NCI-H187 (cell line): Measurements from ENCODE around the gene GUCY1A2.
"Not testable (repeated sequence)": the region's sequence is repeated elsewhere in the genome, so short reads cannot be mapped to it uniquely, and the experiment has no call there.

Experiments
- DNase-seq, 2 experiments: peaks; one replicate each; lab custom pipeline; 2025; lab: John Stamatoyannopoulos, UW

The GUCY1A2 gene

DNA sequence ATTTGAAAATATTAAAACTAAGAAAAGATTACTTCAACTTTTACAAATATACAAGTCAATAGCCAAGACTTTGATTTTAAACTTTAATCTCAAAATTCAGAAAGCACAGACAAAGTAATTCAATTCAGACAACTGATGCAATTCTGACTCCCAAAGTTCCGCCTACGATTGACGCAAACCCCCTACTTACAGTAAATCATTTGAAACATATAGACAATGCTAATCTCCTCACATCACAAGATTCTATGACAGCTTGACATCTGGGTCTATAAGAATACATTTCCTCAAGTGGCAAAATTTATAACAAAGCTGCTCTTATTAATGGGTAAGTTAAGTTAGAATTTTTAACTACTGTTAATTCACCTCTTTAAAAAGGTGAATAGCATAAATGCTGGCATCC lies 75.2 kb downstream of the GUCY1A2 start:
- no peak for DNase-seq

DNA sequence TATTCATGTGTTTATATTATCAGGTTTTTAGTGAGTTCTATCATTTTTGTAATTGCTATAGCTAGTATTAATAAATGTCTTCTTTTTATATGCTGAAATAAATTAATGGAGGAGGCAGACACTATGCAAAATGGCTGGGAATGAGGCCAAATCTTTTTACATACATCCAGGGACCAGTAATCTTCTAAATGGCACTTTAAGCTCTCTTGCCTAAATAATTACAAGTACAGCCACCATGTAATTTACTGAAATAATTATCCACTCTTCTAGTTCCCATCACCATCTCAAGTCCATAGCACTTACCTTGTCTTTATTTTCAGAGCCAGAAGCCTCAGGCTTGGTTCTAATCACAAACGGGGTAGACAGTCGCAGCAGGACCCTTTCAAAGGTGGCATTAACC lies 79.1 kb downstream of the GUCY1A2 start:
- DNase-seq: no peak

DNA sequence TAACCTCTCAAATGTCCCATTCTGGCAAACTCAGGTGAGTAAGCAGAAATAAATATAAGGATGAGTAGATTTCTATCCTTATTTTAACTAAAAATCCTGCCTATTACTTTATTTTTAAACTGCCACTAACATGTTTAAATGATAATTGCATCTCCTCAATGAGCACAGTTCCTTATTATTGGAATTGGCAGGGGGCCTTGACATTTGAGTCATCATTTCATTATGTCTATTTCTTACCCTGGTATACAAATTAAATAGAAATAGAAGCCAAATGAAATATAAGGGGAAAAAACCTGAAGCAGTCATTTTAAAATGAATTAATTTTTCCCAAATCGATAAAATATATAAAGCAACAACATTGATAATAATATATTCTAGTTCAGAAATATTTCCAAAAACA lies 81.2 kb downstream of the GUCY1A2 start:
- DNase-seq: no peak

DNA sequence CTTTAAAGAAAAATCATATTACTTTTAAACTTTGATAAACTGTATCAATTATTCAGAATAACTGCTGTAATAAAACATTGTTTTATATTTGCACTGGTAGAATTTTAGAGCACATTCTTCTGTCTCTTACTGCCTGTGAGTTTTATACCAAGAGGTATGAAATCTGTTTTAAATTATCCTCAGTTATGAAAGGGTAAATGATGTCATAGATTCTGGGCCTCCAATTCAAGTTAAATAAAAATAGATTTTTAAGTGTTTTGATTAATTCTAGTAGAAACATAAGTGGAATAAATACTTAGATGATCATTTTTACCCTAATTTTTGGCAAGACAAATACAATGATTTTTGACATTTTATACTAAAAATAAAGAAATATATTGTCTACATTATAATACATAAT lies 93.0 kb downstream of the GUCY1A2 start:
- no peak for DNase-seq

DNA sequence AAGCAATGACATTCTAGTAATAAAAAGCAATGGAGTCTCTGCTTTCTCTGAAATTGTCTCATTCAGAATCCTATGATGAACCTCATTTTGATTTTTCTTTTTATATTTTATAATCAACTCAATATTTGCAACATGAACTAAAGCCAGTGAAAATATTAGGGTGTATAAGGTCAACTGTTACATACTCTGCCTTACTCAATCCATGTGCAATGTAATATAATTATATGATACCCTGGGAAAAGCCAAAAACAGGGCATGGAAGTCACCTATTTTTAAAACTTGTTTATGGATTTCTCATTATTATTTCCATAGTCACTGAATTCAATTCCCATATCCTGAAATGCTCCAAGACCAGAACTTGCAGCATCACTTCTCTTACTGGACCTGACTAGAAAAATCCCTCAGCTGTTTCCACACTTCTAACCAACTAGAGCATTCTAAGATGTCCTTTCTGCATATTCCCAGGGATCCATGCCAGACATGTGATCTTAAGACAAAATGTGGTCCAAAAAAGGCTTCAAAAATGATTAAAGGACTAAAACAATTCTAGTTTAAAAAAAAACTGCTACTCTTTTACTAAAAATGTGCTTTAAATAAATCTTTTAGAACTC lies 97.3 kb downstream of the GUCY1A2 start:
- no peak for DNase-seq

DNA sequence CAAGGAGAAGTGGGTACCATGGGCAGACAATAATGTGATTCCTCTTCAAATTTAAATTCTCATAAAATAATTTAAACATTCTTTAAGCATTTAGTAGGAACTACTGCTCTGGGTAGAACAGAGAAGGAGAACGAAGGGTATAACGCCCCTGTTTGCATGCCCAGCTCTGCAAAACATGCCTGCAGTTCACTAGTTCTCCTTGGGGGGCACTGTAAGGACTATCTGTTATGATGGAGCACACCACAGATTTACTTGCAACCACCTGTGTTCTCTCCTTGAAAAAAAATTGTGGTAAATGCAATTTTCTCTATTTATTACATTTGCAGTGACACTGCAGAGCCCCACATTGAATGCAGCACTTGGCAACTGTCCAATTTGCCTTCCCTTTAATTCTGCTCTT lies 100.3 kb downstream of the GUCY1A2 start:
- no peak for DNase-seq

DNA sequence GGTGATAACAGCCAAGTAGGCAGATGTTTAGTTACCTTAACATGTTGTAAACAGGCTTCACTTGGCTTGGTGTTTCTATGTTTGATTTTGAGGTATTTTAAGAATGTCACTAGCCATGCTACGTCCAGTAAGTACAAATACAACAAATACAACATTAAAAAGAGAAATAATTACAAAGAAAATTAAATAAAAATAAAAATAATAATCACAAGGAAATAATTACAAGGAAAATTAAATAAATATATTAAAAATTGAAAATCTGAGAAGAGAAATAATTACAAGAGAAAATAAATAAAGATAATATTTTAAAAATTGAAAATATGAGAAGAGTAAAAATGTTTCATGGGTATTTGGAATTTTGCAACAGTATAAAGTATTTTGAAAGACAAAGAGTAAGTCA lies 103.9 kb downstream of the GUCY1A2 start:
- DNase-seq: no peak

DNA sequence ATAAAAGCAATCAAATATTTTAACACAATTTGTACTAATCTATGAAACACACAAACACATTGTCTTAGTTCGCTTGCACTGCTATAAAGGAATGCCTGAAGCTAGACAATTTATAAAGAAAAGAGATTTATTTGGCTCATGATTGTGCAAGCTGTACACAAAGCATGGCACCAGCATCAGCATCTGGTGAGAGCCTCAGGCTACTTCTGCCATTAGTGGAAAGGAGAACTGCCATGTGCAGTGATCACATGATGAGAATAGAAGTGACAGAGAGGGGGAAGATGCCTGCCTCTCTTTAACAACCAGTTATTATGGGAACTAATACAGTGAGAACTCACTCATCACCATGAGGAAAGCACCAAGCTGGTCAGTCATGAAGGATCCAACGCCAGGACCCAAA lies 105.1 kb downstream of the GUCY1A2 start:
- DNase-seq: no peak

DNA sequence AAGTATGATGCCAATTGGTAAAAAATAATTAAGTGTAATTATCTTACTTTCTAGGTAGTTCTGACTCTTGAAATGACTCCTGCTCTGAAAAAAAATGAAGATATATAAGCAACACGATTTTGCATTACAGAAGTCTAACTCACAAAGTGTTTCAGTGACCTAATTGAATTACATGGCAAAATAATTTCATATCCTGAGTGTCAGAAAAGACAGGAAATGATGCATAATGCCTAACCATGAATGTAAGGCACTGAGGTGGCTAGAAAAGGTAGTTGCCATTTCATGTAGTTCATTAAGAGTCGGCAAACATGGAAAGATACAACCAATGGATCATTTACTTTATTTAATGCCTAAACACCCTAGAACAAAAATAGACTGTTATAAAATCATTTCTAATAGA lies 113.5 kb downstream of the GUCY1A2 start:
- DNase-seq: no peak

DNA sequence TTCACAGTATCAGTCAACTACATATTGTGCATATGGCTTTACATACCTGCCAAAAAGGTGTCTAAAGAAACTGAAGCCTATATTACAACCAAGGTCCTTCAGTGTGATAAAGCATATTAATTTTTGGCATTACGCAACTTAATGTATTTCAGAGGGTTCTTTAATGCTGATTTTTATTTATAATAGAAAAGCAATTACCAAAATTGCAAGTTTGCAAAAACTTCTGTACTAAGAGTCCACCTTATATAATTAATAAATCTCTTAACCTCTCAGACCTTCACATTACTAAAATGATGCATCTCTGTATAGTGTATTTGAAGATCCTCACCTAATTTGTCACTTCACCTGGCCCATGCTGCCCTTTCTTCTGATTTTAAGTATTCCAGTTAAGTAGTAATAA lies 128.6 kb downstream of the GUCY1A2 start:
- DNase-seq: no peak

DNA sequence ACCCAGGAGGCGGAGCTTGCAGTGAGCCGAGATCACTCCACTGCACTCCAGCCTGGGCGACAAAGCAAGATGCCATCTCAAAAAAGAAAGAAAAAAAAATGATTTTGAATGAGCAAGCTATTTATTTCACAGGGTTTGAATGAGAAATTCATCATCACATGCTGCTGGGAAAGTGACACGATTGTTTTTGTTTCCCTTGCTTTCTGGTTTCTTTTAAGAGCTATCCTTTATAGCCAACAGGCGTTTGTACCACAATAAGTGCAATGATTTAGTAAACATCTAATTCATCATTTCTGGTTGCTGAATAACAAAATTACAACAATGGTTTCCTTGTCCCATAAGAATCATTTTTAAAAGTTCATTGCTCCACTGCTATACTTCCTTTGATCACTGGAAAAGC lies 129.9 kb downstream of the GUCY1A2 start:
- DNase-seq: no peak

DNA sequence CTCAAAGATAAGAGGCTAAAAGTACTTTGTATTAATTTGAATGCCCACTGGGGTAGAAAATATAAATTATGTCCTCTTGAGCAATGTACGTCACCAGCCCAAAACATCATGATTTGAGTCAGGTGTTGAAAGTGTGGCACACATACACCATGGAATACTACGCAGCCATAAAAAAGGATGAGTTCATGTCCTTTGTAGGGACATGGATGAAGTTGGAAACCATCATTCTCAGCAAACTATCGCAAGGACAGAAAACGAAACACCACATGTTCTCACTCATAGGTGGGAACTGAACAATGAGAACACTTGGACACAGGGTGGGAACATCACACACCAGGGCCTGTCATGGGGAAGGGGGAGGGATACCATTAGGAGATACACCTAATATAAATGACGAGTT lies 134.6 kb downstream of the GUCY1A2 start:
- DNase-seq: not testable (repeated sequence)

DNA sequence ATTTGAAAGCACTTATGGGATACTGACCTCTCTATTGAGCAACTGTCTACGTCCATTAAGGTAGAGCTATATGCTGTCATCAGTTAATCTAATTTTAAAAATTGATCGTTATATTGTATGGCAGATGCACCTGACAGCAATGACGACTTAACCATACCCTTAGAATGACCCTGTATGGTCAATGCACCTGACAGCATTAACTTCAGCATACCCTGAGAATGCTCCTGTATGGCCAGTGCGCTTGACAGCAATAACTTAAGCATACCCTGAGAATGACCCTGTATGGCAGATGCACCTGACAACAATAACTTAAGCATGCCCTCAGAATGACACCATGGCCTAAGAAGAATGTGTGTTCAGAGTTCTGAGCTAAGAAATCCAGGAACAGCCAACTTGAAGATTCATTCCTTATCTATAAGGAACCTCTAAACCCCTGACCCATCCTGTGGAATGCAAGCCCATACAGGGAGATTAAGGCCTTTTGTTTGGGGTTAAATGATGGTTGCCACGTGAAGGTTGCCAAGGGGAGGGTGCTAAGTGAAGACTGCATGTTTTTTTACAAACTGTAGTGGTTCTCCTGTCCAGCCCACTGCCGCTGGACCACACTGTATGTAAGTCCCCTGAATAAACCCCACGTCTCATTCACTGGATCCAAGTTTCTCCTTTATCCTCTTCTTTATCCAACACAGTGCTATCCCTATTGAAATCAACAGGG lies 138.3 kb downstream of the GUCY1A2 start:
- DNase-seq: no peak

DNA sequence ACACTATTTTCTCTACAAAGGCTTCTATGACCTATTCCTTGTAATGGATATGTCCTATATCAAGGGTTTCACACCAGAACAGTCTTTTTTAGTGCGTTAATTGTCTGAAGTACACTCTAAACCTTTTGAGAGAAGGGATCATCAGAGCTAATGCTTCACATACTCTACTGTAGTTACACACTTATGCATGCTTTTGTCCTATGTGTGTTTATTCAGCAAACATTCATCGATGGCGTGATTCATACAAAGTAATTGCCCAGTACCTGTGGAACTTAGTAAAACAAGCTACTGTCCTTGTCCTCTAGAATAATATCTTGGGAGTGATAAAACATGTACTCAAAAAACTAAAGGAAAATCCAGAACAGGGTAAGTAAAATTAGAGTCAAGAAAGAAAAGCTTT lies 139.2 kb downstream of the GUCY1A2 start:
- DNase-seq: peak in 1 of 2 experiments; percentile 13

DNA sequence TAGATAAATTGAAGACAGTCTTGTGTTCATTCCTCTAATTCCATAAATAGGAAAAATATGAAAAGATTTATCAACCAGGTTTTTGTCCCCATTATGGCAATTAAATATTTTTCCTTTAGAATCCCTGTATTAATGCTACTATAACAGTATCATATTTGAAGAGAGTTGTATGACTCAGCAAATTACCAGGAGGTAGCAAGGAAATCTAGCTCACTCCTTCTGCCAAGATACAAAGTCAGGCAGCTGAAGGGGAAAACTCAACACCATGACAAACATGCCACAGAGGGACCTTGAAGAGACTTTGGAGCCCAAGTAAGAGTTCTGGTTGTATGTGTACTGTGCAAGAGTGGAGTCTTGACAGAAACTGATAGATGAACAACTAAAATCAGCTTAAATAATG lies 143.3 kb downstream of the GUCY1A2 start:
- no peak for DNase-seq

DNA sequence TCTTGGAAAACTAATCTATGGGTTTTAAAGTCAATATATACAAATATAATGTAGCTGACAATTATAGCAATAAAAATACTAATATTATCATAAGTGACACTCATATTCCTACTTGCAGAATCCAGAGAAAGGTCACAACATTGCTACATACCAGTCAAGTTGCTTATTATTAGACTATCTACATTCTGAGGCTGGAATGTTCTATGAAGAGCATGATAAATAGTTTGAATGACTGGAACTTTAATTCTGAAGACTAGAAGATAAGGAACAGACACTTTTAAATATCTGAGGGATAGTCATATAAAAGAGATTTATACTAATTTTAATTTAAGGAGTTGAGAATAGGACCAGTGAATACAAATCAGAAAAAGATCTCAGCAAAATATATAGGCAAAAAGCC lies 146.0 kb downstream of the GUCY1A2 start:
- DNase-seq: no peak

DNA sequence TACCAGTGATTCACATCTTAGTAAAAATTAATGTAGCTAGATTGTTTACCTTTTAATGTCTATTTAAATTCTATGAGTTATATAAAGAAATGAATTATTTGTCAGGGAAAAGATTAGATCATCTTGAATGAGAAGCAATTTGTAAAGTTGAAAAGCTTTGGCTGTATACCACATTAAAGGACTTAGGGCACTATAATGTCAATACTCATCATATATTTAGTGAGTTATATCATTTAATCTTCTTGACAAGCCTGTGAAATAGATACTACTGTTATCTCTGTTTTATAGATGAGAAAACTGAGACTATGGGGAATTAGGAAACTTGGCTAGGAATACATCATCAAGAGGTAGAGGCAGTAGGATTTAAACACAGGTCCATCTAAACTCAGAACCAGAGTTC lies 160.1 kb downstream of the GUCY1A2 start:
- DNase-seq: no peak

DNA sequence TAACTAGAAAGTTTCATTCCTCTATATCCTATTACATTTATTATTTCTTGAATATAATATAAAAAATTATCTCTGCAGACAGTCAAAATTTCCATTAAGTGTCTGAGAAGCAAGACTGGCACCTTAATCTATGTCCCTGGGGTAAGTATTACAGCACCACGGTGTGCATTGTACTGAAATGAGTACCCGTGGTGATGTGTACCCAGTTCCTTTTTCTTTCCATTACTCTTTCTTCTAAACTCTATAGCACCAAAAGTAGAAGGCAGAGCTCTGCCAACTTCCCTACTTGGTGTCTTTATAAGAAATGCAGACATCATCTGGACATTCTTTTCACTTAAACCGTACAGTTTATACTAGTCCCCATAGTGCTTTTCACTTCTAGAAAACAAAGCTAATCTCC lies 161.7 kb downstream of the GUCY1A2 start:
- no peak for DNase-seq

DNA sequence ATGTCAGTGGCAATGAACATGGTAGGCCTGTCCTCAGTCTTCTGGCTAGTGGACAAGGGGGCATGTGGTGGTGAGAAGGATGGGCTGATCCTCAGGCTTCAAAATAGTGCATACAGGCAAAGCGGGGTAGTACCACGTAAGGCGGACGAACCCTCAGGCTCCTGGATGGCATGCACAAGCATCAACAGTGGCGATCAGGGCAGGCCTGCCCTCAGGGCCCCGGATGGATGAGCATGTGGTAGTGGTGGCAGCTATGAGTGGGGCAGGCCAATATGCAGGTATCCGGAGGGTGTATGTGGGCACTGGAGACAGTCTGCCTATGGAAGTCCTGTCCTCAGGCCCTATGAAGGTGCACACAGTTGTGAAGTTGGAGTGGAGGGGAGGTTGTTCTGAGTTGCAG lies 163.8 kb downstream of the GUCY1A2 start:
- no peak for DNase-seq

DNA sequence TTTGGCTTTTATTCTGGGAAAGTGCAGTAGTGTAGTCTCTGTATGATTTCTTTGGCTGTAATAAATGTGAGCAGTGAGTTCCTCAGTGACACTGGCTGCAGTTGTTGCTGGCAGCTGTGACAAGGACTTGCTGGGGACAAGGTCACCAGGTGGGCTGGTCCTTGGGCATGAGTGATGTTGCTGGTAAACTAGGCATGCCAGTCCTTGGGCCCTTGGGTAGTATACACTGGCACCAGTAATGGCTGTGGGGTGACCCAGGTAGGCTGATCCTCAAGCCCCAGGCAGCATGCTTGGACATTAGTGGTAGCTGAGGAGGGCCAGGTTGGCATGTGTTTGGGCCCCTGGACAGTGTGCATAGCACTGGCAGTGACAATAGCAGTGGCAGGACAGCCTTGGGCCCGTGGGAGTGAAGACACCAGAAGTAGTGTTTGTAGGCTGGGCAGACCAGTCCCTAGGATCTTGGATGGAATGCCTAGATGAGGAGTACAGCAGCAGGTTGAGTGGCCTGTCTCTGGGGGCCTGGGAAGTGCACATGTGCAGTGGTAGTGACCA lies 164.3 kb downstream of the GUCY1A2 start:
- DNase-seq: no peak

DNA sequence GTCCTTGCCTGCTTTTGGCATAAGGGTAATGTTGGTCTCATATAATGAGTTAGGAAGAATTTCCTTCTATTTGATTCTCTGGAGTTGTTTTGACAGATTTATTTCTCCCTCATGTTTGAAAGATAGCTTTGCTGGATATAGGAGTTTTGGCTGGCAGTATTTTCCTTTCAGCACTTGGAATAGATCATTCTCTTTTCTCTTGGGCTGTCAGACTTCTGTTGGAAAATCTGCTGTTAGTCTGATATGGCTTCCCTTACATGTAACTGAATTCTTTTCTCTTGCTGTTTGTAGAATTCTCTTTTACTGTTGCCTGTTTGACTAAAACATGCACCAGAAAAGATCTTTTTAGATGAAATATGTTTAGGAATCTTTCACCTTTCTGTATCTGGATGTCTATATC lies 165.5 kb downstream of the GUCY1A2 start:
- DNase-seq: no peak

DNA sequence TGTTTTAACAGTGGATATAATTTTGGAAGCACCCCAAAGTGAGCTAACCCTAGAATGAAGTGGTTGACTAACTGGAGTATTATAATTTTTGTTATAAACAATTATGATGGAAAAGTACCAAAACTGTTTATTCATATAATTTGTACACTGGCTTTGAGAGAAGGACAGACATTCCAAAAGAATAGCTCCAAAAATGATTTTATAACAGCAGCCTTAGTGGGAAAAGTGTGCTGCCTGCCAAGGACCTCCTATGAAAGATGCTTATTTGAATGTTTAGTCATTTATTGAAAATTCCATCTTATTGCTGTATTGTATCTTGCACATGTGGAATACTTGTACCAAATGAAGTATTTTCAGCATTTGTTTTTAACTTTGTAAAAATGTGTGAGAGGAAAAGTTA lies 169.8 kb downstream of the GUCY1A2 start:
- no peak for DNase-seq

DNA sequence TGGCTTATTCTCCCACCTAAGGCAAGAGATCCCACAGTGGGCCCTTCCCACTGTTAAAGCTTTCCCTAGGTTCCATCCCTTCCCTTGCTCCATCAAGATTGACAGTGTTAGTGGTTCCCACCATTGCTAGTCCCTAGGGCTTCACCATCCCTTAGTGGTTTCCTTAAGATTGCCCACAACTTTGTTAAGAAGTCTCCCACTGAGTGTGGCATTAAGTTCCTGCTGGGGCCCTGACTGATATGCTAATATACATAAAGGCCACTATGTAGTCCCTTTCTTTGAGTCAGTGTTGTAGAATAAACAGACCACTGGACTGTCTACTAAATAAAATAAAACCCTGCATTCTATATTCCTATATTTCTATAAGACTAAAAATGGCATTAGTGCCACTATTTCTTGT lies 176.1 kb downstream of the GUCY1A2 start:
- DNase-seq: no peak

DNA sequence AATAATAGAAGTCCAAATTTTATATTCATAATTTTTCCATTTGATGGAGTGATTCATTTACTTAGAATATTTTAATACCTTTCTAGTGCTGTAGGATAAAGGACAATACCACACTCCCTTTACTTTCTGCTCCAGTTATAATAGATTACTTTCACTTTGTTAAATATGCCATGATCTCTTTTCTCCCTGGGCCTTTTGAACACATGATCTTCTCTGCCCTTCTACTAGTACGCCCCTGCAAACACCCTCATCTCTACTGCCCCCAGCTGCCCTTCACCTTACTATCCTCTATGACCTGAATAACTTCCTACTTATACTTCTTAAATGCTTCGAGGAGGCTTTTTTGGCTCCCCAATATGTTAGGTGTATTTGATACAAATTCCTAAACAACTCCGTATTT lies 177.3 kb downstream of the GUCY1A2 start:
- no peak for DNase-seq
